NCI-H2029 treated with DMSO at 0.1 percent for 48 hours (cell line): ENCODE data around the gene GPRIN2.
"Not testable (repeated sequence)": the region's sequence is repeated elsewhere in the genome, so short reads cannot be mapped to it uniquely, and the experiment has no call there.

Experiments
- DNase-seq: peaks from one replicate; lab custom pipeline; 2025; lab: John Stamatoyannopoulos, UW

The GPRIN2 gene

DNA sequence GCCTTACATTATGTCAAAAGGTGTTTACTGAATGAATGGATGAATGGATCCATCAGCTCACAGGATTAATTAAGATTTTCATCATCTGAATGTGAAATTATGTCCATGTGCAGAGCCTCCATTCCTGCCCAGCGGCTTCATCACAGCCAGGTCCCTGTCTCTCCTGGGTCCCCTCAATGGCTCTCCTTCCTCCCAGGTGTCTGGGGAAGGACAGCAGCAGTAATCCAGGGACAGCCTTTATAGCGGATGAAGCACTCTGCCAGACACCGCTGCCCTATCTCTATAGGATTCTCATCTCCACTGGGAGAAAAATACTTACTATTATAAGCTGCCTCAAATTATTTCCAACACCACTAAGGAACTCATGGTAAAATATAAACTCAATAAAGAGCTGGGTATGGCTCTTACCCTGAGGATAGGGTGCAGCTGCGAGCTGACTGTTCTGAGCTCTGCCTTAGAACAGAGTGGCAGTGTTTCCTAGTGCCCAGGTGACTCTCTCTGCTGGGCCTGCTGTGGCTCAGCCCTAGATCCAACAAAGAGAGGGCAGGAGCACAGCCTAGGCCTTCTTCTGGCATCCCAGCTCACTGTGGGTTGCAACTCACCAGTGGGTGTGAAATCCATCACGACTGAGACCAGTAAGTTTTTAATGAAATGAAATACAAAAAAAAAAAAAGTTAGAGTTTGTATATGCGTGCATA, 38.3 kb downstream of the GPRIN2 start:
- DNase-seq, result no peak

DNA sequence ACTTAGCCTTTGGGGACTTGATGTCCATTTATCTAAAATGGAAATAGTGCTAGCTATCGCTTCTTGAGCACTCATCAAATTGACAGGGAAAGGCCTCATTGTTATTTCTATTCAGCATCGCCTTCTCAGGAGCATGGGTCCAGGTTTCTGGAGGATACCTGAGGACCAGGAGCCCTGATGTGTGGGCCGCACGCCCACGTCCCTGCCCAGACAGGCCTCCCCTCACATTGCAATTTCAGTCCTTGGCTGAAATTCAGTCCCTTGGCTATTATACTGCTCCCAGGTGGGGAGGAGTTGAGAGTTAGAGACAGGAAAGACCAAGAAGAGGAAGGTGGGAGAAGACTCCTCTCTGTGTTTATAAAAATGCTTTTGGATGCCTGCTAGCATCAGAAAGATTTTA, 38.9 kb downstream of the GPRIN2 start:
- no peak for DNase-seq

- no peak for DNase-seq
These were observed 39.6 kb downstream of the GPRIN2 start for GRCh38 chr10:46516660-46517416.

GRCh38 chr10:46515793-46516192, 40.7 kb downstream of the GPRIN2 start:
- DNase-seq, result no peak

DNA sequence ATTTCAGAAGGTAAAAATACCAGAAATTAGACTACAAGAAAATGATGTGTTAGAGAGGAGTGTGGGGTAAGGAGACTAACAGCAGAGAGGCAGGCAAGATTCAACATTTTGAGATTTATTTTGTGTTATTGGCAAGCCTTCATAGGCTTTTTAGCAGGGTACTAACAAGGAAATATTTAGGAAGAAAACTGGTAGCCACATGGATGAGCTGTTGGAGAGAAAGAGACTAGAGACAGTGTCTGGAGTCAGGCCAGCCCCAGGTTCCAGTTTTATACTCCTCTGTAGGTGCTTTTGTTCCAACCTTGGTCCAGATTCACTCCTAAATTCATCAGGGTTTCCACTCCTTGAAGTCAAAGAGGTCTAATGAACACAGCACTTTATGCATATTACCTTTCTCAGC, 41.1 kb downstream of the GPRIN2 start:
- DNase-seq, result no peak

DNA sequence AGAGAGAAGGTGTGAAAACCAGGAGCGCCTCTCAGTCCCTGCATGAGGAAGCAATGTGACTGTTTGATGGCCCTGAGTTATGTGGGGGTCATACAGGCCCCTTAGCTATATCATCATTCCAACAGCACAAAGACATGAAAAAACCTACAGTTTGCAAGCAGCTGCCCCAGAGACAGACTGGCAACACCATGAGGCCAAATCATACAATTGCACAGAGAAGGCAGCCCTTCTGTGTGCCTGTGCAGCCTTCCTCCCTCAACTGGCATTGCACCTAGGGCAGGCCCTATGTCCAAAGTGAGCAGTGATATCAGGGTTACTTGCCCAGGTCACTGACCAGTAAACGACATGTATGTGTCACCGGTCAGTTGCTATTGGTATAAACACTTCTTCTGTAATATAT, 41.6 kb downstream of the GPRIN2 start:
- DNase-seq, result no peak

DNA sequence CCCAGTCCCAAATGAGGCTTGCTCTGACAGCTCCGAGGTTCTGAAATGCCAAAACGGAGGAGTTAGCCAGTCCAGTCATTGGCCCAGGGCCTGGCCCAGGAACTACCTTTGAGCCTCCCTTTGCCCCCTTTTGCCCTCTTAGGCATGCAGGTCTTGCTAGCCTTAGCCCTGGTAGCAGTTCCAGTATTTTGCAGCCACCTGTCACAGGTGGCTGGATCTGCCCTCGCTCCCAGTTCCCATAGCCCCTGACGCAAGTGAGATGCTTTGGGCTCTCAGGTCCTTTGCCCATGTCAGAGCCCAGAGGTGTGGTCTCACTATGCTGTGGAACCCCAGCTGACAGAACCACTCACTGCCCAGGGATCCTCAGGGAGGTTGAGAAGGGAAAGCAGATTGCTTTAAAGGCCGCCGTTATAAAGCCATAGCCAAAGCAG, 42.0 kb downstream of the GPRIN2 start:
- no peak for DNase-seq

DNA sequence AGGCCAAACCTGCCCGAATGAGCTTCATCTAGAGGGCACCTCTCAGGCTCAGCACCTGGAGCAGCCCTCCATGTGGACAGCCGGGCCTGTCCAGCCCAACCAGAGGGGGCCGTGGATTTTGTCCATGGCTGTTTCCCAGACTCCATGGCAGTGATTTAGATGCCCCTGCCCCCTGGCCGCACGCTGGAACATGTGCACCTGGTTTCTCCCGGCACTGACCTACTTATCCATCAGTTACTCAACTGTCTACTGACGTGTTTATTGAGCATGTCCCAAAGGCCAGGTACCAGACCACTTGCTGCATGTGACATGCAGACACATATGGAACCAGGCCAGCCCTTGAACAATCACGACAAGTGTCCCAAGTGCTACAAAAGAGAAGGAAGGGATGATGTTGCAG, 43.1 kb downstream of the GPRIN2 start:
- DNase-seq, result not testable (repeated sequence)

- DNase-seq, result not testable (repeated sequence)
These were observed 43.7 kb downstream of the GPRIN2 start for GRCh38 chr10:46512725-46513124.

DNA sequence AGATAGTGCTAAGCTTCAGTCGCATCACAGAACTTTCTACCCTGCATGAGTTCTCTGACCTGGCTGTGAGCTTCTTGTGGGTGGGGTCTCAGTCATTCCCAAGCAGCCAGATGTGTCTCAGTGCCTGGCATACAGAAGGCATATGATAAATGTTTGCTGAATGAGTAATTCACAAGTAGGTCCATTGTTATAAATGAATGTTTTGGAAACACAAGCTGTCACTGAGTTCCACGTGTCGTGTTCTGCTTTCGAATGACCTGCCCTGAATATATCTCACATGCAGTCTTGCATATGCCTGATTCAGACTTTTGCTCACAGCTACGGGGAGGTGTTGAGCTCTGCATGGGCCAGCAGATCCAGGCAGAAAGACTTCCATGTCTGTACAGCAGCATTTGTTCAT, 44.5 kb downstream of the GPRIN2 start:
- not testable (repeated sequence) for DNase-seq
